GM18502 (cell line): ENCODE results near the gene RBFOX1.

Experiments
- ATAC-seq: cut with Tn5 transposase; IDR thresholded peaks from one replicate; pipeline ENCODE4 v1.9.1; 2021; ENCODE audit warnings: mild to moderate bottlenecking; ENCODE audit not compliant: unreplicated experiment, poor library complexity

Gene RBFOX1

DNA sequence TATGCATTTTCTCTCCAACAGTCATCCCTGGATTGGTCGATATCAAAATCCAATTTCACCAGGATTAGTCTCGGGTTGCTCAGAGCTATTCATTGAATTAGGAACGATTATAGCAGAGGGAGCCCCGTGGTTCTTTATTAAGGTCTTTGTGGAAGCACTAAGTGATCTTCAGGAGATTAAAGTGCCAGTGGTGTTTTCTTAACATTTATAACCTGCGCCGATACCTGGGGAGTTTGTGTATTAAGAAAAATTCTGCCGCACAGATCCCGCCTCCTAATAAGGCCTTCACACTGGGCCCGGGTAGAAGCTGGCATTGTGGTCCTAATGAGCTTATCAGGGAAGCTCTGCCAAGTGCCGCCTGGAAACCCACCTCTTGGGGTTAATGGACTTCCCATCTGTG is 238.7 kb downstream of the RBFOX1 start:
- no peak for ATAC-seq

DNA sequence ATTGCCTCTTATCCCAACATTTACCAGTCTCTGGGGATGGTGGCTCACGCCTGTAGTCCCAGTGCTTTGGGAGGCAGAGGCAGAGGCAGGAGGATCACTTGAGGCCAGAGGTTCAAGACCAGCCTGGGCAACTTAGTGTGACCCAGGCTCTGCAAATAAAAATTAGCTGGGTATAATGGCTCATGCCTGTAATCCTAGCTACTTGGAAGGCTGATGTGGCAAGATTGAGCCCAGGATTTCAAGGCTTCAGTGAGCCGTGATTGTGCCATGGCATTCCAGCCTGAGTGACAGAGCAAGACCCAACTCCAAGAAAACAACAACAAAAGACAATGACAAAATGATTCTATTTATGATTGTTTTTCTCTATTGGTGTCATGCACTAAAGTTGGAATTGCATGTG is 244.9 kb downstream of the RBFOX1 start:
- ATAC-seq = no peak

DNA sequence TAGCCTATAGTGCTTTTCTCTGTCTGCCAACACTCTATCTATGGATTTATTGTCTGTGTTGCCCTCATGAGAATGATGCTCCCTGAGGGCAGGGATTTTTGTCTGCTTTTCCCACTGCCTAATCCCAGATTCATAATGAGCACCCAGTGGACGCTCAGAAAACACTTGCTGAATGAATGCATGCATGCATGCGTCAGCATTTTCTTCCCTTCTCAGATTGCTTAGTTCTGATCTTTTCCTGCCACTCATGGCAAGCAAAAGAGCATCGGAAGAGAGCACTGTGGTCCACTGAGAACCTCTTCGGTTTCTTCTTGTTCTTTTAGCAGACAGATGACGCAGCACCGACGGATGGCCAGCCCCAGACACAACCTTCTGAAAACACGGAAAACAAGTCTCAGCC is 246.8 kb downstream of the RBFOX1 start:
- no peak for ATAC-seq

DNA sequence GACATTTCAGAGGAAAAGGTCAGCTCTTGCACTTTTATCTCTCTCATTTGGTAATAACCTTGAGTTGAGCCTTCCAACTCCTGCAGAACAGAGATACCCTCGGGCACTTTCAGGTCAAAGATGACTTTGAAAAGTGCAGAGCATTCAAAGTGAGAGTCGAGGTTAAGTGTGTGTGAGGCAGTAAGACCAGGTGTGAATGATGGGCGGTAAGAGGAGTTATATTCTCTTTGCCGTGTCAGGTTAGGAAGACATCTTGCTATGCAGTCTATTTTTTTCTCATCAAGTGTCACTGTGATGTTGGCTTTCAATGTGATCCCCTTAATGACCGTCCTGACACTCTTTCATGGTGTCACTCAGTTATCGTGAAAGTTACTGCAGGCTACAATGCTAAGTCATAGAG is 248.5 kb downstream of the RBFOX1 start:
- ATAC-seq = no peak

DNA sequence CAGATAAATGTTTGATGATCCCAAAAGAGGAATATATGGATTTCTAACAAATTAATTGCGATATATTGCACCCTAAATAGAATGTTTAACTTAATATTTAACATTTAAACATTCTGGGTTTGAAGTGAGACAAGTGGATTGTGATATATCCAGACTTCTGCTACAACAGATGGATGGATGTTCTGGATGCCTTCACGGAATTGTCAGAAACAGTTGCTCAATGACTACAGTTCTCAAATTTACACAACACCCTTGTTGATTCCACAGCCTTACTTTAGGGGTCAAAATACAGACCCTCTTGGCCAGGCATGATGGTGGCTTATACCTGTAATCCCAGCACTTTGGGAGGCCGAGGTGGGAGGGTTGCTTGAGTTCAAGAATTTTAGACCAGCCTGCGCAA is 250.8 kb downstream of the RBFOX1 start:
- ATAC-seq = no peak

DNA sequence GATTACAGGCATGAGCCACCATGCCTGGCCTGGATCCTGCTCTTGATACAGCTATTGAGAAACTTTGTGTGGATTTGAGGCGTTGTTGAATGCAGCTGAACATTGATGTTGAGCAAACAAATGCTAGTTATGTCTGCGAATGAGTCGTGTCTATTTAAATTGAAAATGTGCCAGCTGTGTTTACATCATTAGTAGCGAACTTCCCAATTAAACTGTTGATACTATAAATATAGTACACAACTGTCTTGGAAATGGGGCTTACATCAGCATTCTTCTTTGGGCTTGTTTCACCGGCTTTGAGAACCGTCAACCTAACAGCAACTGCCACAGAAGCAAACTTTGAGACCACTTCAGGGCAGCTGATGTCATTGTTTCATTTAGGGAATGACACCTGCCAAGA is 251.9 kb downstream of the RBFOX1 start:
- no peak for ATAC-seq

DNA sequence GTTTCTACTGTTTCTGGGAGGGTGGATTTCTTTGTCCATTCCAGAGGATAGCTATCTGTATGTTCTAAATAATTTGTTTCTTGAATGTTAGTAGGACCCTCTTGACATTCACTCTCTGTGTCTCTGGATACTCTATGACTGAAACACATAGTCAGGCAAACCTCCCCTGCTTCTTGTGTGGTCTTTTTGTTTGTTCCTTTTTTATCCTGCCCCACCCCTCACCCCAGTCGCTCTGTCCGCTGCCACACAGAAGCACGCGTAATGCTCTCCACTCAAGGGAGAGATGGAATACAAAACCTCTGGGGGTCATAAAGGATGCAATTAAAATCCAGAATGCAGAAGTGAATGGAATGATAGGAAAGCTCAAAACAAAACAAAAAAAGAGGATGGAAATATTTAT is 253.1 kb downstream of the RBFOX1 start:
- no peak for ATAC-seq

DNA sequence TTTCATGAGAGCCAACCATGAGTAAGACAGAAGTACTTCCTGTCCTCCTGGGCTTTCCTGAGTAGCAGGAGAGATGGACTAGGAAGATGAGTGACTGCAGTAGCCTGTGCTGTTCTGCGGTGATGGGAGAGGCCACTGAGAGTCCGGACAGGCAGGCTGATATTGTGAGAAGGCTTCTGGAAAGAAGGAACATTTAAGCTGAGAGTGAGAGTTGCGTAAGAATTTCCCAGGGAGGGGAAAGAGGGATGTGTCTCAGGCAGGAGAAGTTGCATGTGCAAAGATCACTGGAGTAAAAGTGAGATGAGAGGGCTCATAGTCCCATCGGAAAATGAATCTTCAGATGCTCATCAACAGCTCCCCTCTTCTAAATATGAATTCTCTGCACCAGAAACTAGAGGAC is 258.3 kb downstream of the RBFOX1 start:
- no peak for ATAC-seq

DNA sequence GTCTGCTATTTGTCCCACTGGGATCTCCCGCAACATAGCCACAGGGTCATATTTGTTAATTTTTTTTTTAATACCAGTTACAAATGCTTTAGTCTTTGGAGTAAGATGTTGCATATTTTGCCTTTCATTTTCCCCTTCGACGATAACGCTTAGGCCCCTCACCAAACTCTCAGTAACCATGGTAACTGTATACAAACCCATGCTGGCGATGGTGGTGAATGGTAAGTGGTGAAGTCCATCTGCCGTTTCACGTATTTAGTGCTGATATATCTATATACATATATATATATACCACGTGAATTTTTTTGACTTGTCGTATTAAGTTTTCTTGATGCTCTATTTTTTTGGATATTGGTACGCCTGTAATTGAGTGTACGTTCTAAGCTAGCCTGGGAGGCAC is 263.7 kb downstream of the RBFOX1 start:
- no peak for ATAC-seq

DNA sequence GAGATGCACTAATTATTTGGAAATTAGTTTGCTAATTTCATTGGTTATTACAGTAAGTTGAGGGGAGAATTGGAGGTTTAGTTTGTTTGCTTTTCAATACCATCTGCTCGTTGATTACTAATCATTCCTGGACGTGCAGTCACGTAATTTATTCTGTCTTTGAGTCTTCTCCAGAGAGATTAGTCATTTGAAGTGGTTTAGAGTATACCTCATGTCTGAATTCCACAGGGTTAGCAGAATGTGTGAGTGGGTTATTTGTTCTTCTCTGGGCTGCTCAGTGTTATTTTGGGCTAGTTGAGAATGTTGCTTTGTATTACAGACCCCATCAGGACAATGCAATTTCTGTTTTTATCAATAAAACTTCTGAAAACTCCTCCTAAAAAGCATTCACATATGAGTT is 265.0 kb downstream of the RBFOX1 start:
- no peak for ATAC-seq

DNA sequence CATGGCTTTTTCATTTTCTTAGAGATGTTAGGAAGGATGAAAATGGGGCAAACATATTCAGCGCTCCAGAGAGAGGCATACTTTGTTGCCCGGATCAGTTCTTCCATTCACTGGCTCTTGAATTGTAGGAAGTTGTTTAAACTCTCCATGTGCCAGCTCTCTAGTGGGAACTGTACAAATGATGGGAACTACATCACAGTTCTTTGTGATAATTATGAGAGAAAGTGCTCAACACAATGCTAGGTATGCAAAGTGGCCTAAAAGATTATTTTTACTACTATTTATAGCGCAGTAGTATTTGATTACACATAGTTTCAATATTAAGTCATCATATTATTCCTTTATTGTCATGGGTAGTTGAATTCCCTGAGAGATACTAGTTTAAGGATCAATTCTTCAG is 268.5 kb downstream of the RBFOX1 start:
- ATAC-seq = no peak

DNA sequence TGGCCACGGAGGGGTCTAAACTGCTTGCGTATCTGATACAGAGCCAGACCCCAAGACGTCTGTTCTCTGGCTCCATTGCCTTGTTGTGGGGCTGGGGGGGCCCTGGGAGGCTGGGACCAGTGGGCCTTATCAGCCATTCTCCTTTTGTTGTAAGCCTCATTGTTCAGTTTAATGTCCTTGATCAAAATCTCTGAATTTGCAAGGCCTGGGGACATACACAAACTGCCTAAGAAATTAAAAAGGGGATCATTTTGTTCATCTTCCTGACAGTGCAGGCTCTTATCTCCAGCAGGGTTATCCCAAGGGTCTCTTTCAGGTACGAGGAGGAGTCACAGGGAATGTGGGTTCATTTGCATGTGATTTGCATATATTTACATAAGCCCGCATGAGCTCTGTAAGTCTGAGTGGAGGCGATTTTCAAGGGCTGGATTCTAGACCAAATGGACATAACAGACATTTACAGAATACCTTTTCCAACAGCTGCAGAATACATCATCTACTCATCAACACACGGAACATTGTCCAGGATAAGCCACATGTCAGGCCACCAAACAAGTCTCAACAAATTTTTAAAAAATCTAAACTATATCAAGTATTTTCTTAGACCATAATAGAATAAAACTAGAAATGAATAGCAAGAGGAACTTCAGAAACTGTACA is 269.8 kb downstream of the RBFOX1 start:
- no peak for ATAC-seq

DNA sequence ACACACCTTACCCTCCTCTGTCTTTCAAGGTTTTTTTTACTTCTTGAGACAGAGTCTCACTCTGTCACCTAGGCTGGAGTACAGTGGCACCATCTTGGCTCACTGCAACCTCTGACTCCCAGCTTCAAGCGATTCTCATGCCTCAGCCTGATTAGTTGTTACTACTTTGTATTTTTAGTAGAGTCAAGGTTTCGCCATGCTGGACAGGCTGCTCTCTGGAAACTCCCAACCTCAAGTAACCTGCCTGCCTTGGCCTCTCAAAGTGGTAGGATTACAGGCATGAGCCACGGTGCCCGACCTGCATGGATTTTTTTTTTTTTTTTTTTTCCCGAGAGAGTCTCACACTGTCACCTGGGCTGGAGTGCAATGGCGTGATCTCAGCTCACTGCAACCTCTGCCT is 273.2 kb downstream of the RBFOX1 start:
- no peak for ATAC-seq

DNA sequence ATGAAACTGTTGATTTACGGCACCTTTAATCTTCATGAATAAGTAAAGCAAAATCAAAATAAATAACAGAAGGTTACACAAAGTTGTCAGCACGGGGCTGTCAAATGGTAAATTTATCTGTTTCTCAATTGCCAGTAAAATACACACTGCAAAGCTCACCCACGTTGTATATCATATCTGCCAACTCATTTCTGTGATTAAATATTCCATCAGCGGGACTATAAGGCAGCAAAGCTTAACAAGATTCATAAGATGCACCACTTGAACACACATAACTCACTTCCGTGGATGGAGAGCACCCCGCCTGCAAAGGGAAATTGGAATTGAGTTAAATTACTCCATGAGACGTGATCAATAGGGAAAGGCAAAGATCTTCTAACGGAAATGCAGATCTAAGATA is 280.0 kb downstream of the RBFOX1 start:
- no peak for ATAC-seq

DNA sequence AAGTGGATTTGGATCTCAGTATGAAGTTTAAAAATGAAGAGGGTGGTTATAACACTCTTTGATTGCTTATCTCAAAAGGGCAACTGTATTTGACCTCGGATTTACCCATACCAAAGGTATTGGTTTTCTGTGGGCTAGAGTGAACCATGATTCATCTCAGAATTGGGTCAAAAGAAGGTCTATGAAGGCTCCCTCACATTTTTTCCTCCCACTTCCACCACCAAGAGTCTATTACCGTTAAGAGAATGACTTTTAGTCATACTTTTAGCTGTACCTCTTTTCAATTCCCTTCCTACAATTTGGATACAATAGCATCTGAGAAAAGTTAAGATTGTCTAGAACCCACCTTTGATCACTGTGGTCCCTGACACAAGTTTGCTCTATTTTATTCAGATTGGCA is 280.9 kb downstream of the RBFOX1 start:
- ATAC-seq = no peak

DNA sequence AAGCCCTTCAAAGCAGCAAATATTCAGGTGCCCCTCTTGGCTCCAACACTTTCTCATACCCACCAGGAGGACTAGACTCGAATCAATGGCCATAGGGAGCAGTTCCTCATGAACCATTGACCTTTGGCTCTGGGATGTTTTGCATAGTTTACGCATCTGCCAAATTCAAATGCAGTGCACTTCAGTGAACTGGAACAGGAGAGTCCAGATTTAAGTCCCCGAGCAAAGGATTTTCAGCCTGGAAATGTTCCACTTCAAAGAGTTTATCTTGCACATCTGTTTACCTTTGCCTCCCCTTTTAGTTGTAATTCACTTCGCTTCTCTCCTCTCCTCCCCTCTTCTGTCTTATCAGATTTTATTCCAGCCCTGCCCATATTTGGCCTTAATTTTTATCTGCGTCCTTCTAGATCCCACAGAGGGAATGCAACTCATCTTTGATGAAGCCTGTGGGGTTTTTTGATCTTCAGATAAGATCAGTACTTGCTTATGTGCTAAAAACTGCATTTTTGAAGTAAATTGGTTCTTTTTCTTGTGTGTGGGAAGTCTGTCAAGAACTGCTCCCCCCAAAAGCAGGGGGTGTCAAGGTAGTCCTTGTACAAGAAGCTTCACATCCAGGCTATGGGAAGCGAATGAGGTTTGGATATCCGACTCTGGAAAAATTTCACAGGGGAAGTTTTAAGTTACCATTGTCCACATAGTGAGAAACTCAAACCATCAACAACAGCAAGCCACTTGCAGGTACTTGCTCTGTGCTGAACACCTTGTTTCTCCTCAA is 281.6 kb downstream of the RBFOX1 start:
- no peak for ATAC-seq

DNA sequence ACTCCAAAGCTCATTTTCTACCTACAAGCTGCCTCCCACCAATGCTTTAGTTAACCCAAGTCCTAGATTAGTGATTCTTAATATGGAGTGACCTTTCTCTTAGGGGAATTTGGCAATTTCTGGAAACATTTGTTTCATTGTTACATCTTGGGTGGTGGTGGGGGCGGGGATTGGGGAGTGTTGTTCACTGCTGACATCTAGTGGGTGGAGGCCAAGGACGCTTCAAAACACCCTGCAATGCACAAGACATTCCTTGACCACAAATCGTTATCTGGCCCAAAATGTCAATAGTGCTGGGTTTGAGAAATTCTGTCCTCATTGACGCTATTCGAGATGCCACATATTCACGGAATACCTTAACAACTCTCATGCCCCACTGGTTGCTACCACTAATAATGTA is 282.9 kb downstream of the RBFOX1 start:
- no peak for ATAC-seq

DNA sequence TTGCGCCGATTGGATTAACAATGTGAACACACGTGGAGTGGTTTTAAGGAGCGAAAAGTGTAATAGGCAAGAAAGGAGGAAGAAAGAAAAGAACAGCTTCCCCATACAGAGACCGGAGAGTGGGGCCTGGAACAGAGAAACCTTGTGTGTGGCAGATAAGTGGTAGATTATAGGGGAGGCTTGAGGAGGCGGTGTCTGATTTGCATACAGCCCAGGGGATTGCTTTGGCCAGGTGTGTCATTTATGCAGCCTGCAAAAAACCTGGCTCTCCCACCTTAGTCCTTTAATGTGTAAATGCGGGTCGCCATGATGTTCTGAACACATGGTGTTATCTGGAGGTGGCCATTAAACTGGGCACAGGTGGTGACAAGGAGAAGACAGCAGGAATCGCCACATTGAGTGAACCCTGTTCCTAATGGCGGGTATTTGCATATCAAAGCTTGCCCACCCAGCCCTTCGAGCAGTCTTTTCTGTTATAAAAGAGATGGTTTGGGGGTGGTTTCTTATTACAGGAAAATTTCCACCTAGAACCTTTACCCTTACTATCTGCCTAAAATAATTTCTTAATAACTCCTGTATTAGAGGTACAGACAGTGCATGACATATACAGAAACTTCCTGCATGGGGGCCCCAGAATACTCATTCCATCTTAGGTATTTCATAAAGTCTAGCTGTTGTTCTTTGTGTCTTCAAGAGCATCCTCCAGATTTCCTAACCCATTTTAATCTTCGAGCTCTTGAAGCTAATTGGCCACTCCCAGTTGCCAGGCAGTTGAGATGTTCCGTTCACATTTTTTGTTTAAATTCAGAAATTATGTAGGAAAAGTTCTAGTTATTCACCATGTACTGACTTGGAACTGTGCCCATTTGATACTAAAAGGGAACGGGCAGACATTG is 292.5 kb downstream of the RBFOX1 start:
- no peak for ATAC-seq

DNA sequence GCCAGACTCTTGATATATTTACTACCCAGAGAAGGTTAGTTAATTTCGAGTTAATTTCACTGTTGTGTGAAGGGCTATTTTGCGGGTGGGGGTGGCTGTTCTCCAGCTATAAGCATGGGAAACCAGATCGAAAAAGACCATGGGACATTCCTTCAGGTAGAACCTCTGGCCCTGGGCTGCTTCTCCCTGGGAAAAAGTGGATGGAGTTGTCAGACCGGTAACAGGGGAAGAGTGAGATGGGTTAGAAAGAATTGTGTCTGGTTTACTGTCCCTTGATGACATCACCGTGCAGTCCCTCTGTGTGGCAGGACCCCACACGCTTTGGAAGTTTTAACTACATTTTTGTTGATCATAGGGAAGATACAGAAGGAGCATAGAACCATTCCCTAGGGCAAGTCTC is 296.3 kb downstream of the RBFOX1 start:
- ATAC-seq = no peak

DNA sequence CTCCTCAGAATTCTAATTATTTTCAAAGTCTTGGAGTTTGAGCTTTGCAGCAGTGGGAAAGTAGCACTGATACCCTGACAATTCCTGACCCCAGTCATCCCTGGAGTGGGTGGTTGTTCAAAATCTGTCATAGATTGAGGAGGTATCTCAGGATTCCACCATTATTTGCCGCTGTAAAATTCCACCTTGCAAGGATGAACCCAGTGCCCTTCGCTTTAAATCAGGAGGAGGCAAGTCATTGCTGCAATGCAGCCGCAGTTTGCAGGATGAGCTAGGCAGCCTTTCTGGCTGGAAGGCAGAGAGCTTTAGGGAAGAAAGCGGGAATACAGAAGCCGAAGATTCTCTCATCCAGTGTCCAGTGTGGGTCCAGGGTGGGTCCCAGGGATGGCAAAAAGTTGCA is 296.9 kb downstream of the RBFOX1 start:
- no peak for ATAC-seq

DNA sequence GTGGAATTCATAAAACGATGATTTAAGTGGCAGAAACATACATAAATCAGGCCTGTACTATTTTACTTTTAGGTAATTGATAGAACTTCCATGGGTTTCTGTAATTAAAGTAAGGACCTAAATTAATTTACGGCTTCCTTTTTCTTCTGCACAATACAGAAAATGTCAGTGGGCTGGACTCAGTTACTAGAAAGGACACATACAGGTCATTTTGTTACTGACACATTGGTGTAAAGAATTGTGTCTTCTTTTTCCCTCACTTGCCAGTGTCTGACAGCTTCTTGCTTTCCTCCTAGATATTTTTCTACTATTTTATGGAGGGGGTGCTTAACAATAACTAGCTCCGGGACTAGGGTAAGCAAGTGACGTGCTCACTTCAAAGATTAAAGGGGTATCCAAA is 304.8 kb downstream of the RBFOX1 start:
- ATAC-seq = no peak
